SK-N-SH (cell line): ENCODE measurements around the gene S100A5. TPM values are rescaled to one million over a fixed set of nuclear protein-coding genes. Genes with fewer than 3 reads are reported as not detected.
"Not testable (repeated sequence)": the region's sequence is repeated elsewhere in the genome, so short reads cannot be mapped to it uniquely, and the experiment has no call there.

Experiments used
- CTCF ChIA-PET: fragments of 300-600, 350-600 bp; formaldehyde crosslinking; extraction: SDS; loops from one replicate; lab custom pipeline; 2021; lab: Yijun Ruan, JAX
- POLR2A ChIA-PET: fragments of 350-600 bp; sonication (Branson Sonifier 250); formaldehyde crosslinking; extraction: SDS; loops from one replicate; lab custom pipeline; 2020; ENCODE audit warnings: antibody characterized with exemption, inconsistent platforms; lab: Yijun Ruan, JAX
- DNase-seq: peaks from one replicate; pipeline ENCODE4 v3.0.0; 2012
- H2AFZ ChIP-seq: fragments of 200-600 bp; sonication (generic); 2 replicates; pipeline ENCODE4 v1.8.1; 2016; ENCODE audit warnings: antibody characterized with exemption, mild to moderate bottlenecking, low read depth
- H3F3A ChIP-seq: fragments of 200-600 bp; sonication (generic); replicated peaks from 2 replicates; pipeline ENCODE3; 2016; ENCODE audit warnings: antibody characterized with exemption, mild to moderate bottlenecking; ENCODE audit not compliant: insufficient read depth
- H3K27ac ChIP-seq, 2 experiments: fragments of 200-500 bp in 1 of 2; fragments of 200-600 bp in 1 of 2; sonication (Bioruptor generic) in 1 of 2; sonication (generic), shearing (Covaris generic) in 1 of 2; 2 replicates each; pipeline versions ENCODE4 v1.5.1 to v1.6.1; 2014 to 2016; ENCODE audit warnings: low read depth in 2 of 2, inconsistent platforms in 1 of 2, low read length in 1 of 2, mild to moderate bottlenecking in 1 of 2, mixed read lengths in 1 of 2
- H3K27me3 ChIP-seq: fragments of 200-600 bp; sonication (generic), shearing (Covaris generic); 2 replicates; pipeline ENCODE4 v1.6.1; 2016; ENCODE audit warnings: mixed run types; ENCODE audit not compliant: insufficient read depth
- H3K36me3 ChIP-seq, 2 experiments: fragments of 200-500 bp in 1 of 2; fragments of 200-600 bp in 1 of 2; sonication (Bioruptor generic) in 1 of 2; sonication (generic) in 1 of 2; replicated peaks in 1 of 2; 2 replicates each; pipeline versions ENCODE3 to v1.5.1; 2014 to 2016; ENCODE audit warnings: low read length in 1 of 2, mild to moderate bottlenecking in 1 of 2; ENCODE audit not compliant: insufficient read depth in 2 of 2, control insufficient read depth in 1 of 2
- H3K4me1 ChIP-seq, 2 experiments: fragments of 200-500 bp in 1 of 2; fragments of 200-600 bp in 1 of 2; sonication (Bioruptor generic) in 1 of 2; sonication (generic), shearing (Covaris generic) in 1 of 2; 2 replicates each; pipeline versions ENCODE4 v1.5.1 to v1.6.1; 2014 to 2016; ENCODE audit warnings: low read depth in 1 of 2, low read length in 1 of 2, mixed run types in 1 of 2; ENCODE audit not compliant: insufficient read depth in 2 of 2, control insufficient read depth in 1 of 2
- H3K4me2 ChIP-seq: fragments of 200-600 bp; sonication (generic), shearing (Covaris generic); 2 replicates; pipeline ENCODE4 v1.6.1; 2017; ENCODE audit warnings: mixed run types
- H3K4me3 ChIP-seq, 2 experiments: fragments of 200-500 bp in 1 of 2; fragments of 200-600 bp in 1 of 2; sonication (Bioruptor generic) in 1 of 2; sonication (generic), shearing (Covaris generic) in 1 of 2; 2 replicates each; pipeline versions ENCODE4 v1.5.1 to v1.8.1; 2014 to 2016; ENCODE audit warnings: low read depth in 2 of 2, inconsistent platforms in 1 of 2, low read length in 1 of 2, mild to moderate bottlenecking in 1 of 2, mixed read lengths in 1 of 2, moderate library complexity in 1 of 2
- H3K79me2 ChIP-seq: fragments of 200-600 bp; sonication (generic); 2 replicates; pipeline ENCODE4 v1.8.1; 2017; ENCODE audit warnings: mild to moderate bottlenecking; ENCODE audit not compliant: insufficient read depth
- H3K9ac ChIP-seq: fragments of 200-600 bp; sonication (generic); 2 replicates; pipeline ENCODE4 v1.6.1; 2017; ENCODE audit warnings: mixed run types
- H3K9me2 ChIP-seq: fragments of 200-600 bp; sonication (generic); 2 replicates; pipeline ENCODE4 v1.6.1; 2017; ENCODE audit warnings: mixed run types
- H3K9me3 ChIP-seq: fragments of 200-600 bp; sonication (generic); 2 replicates; pipeline ENCODE4 v1.6.1; 2017; ENCODE audit warnings: mixed run types, mild to moderate bottlenecking, moderate library complexity
- H4K20me1 ChIP-seq: fragments of 200-600 bp; sonication (generic); 2 replicates; pipeline ENCODE4 v1.6.1; 2017; ENCODE audit warnings: mild to moderate bottlenecking, mixed run types; ENCODE audit not compliant: insufficient read depth
- GATA2 ChIP-seq: sonication (generic); formaldehyde crosslinking; IDR thresholded peaks from 2 replicates; pipeline ENCODE4 v1.5.0; 2020; ENCODE audit warnings: mild to moderate bottlenecking, missing genetic modification reagents
- RAD21 ChIP-seq: IDR thresholded peaks from 2 replicates; pipeline ENCODE4 v1.6.1; 2012; ENCODE audit warnings: mild to moderate bottlenecking, low read length
- RCOR1 ChIP-seq: fragments of 150-350 bp; IDR thresholded peaks from 2 replicates; pipeline ENCODE4 v1.6.1; 2017; ENCODE audit warnings: antibody characterized with exemption, low read length
- TEAD4 ChIP-seq: IDR thresholded peaks from 2 replicates; pipeline ENCODE4 v1.4.0; 2012; ENCODE audit warnings: mild to moderate bottlenecking, borderline replicate concordance; ENCODE audit not compliant: insufficient read depth
- WGBS: methylation state at CpG from one replicate; pipeline ENCODE4 v1.1.6; 2017; ENCODE audit warnings: low lambda C conversion rate; 5-methylcytosine and 5-hydroxymethylcytosine counted together
- polyA plus RNA-seq, 3 experiments: library from polyadenylated mRNA; depleted of rRNA; stranded (reverse); fragments of >200 nt; gene quantifications; 2 replicates each; pipeline ENCODE4 v1.2.3, GENCODE V29; 2012
- TF ChIP-seq, protein P1 (sequence below): fragments of 200-600 bp; sonication (generic); IDR thresholded peaks from 2 replicates; pipeline ENCODE4 v1.6.1; 2017; ENCODE audit warnings: antibody characterized with exemption, mild to moderate bottlenecking, moderate library complexity

Gene S100A5
- polyA plus RNA-seq, 1 of the 3 experiments (the other 2 are of a cell fraction): 0.15 TPM

DNA sequence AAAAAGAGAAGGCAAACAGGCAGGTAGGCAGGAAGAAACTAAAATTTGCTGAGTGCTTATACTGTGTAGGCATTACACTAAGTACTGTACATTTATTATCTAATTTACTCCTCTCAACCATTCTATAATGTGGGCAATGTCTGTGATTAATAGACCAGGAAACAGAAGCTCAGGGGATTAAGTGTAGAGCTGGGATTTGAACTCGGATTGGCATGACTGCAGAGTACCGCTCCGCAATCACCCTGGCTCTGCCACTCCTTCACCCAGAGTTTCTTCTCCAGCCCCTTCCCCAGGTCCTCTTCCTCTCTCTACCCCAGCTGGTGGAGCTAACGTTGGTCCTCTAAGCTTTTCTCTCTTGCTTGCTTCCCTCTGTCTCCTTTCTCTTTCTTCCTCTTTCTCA is 36.4 kb upstream of the S100A5 start:
- peaks cover 0 to 23% of the 10 kb centered on the region in 2 experiments; a peak in 2 of 4 replicates for H3K4me1 ChIP-seq
- H3K4me3 ChIP-seq: no peak overlapping the region
- no peak overlapping the region for H3K9ac ChIP-seq
- no peak for DNase-seq
- no peaks in the 10 kb centered on the region for H4K20me1 ChIP-seq
- H2AFZ ChIP-seq: no peak overlapping the region
- CTCF ChIA-PET: interaction anchor here (0.8 to 4.3 kb wide), 6 partner anchors 8 to 82 kb away, joined by 3 to 31 read pairs (median 5); no protein-coding TSS in a partner anchor
- WGBS: 79% methylated on average over 4 of the region's 4 CpGs
- no peak overlapping the region for H3K27ac ChIP-seq
- TF ChIP-seq TEAD4: no peak
- no peak for TF ChIP-seq GATA2 (CRISPR knock-in tag)
- no peak for TF ChIP-seq RAD21
- TF ChIP-seq, protein P1, sequence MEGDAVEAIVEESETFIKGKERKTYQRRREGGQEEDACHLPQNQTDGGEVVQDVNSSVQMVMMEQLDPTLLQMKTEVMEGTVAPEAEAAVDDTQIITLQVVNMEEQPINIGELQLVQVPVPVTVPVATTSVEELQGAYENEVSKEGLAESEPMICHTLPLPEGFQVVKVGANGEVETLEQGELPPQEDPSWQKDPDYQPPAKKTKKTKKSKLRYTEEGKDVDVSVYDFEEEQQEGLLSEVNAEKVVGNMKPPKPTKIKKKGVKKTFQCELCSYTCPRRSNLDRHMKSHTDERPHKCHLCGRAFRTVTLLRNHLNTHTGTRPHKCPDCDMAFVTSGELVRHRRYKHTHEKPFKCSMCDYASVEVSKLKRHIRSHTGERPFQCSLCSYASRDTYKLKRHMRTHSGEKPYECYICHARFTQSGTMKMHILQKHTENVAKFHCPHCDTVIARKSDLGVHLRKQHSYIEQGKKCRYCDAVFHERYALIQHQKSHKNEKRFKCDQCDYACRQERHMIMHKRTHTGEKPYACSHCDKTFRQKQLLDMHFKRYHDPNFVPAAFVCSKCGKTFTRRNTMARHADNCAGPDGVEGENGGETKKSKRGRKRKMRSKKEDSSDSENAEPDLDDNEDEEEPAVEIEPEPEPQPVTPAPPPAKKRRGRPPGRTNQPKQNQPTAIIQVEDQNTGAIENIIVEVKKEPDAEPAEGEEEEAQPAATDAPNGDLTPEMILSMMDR: no peak
- TF ChIP-seq RCOR1: no peak
- no peaks in the 10 kb centered on the region for H3K9me3 ChIP-seq
- H3K4me2 ChIP-seq: no peak overlapping the region
- H3K79me2 ChIP-seq: no peaks in the 10 kb centered on the region; the same call in 1 of the 2 replicates
- no peaks in the 10 kb centered on the region for H3K36me3 ChIP-seq
- no peaks in the 10 kb centered on the region for H3K9me2 ChIP-seq
- no peaks in the 10 kb centered on the region for H3K27me3 ChIP-seq
- peaks cover 14% of the 10 kb centered on the region for H3F3A ChIP-seq
- POLR2A ChIA-PET: no interaction called here

DNA sequence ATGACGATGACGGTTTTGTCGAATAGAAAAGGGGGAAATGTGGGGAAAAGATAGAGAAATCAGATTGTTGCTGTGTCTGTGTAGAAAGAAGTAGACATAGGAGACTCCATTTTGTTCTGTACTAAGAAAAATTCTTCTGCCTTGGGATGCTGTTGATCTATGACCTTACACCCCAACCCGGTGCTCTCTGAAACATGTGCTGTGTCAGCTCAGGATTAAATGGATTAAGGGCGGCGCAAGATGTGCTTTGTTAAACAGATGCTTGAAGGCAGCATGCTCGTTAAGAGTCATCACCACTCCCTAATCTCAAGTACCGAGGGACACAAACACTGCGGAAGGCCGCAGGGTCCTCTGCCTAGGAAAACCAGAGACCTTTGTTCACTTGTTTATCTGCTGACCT is 34.8 kb upstream of the S100A5 start:
- peaks cover 22% of the 10 kb centered on the region for H3F3A ChIP-seq
- H2AFZ ChIP-seq, POLR2A ChIA-PET, DNase-seq, H3K4me2 ChIP-seq, H3K4me3 ChIP-seq, H3K9me2 ChIP-seq, H4K20me1 ChIP-seq, H3K9ac ChIP-seq, H3K27me3 ChIP-seq, H3K79me2 ChIP-seq, H3K36me3 ChIP-seq, H3K9me3 ChIP-seq, H3K27ac ChIP-seq: not testable (repeated sequence)
- CTCF ChIA-PET: interaction anchor here (0.8 to 4.3 kb wide), 6 partner anchors 15 to 223 kb away, joined by 3 to 31 read pairs (median 3); no protein-coding TSS in a partner anchor
- 86% methylated on average over 10 of the region's 10 CpGs for WGBS
- peaks cover 0 to 23% of the 10 kb centered on the region in 2 experiments; a peak in 2 of 4 replicates for H3K4me1 ChIP-seq

GRCh38 chr1:153575081-153575491 is 34.4 kb upstream of the S100A5 start:
- H4K20me1 ChIP-seq, H3K4me2 ChIP-seq, H3K9me2 ChIP-seq, H3K9ac ChIP-seq, H2AFZ ChIP-seq, DNase-seq, H3K79me2 ChIP-seq, H3K9me3 ChIP-seq, H3K4me3 ChIP-seq, H3K27ac ChIP-seq, H3K27me3 ChIP-seq, H3K36me3 ChIP-seq, POLR2A ChIA-PET: not testable (repeated sequence)
- Histone ChIP-seq H3F3A (peaks cover 22% of the 10 kb centered on the region), H3K4me1 (peaks cover 0 to 23% of the 10 kb centered on the region in 2 experiments; a peak in 2 of 4 replicates)
- 88% methylated on average over 12 of the region's 35 CpGs for WGBS
- CTCF ChIA-PET: interaction anchor here (4.3 kb wide), 1 partner anchor 64 kb away, joined by 31 read pairs; no protein-coding TSS in a partner anchor
